Parathyroid adenoma (tissue), 2 donors: ENCODE data around the gene LPP.

Source experiments
- H2AFZ ChIP-seq: fragments of 300-600 bp; sonication (generic); one replicate; pipeline ENCODE4 v1.7.0; 2017; ENCODE audit warnings: antibody characterized with exemption, mild to moderate bottlenecking
- H3K27ac ChIP-seq: fragments of 300-600 bp; sonication (generic); one replicate; pipeline ENCODE4 v1.7.0; 2017
- H3K27me3 ChIP-seq: fragments of 300-600 bp; sonication (generic); one replicate; pipeline ENCODE4 v1.7.0; 2017; ENCODE audit warnings: low read length; ENCODE audit not compliant: control insufficient read depth, insufficient read depth
- H3K36me3 ChIP-seq: fragments of 300-600 bp; sonication (generic); one replicate; pipeline ENCODE4 v1.7.0; 2017; ENCODE audit warnings: low read length; ENCODE audit not compliant: control insufficient read depth, insufficient read depth
- H3K4me1 ChIP-seq: fragments of 300-600 bp; sonication (generic); one replicate; pipeline ENCODE4 v1.7.0; 2017; ENCODE audit warnings: control low read depth
- H3K4me2 ChIP-seq: fragments of 300-600 bp; sonication (generic); one replicate; pipeline ENCODE4 v1.7.0; 2017; ENCODE audit warnings: low read length
- H3K4me3 ChIP-seq: fragments of 300-600 bp; sonication (generic); one replicate; pipeline ENCODE4 v1.7.0; 2017; ENCODE audit warnings: low read depth, low read length
- H3K79me2 ChIP-seq: fragments of 300-600 bp; sonication (generic); one replicate; pipeline ENCODE4 v1.7.0; 2017; ENCODE audit warnings: control low read depth
- H3K9ac ChIP-seq: fragments of 300-600 bp; sonication (generic); one replicate; pipeline ENCODE4 v1.7.0; 2017; ENCODE audit warnings: mild to moderate bottlenecking
- H3K9me3 ChIP-seq: fragments of 300-600 bp; sonication (generic); one replicate; pipeline ENCODE4 v1.7.0; 2017; ENCODE audit warnings: low read length; ENCODE audit not compliant: control insufficient read depth
- TF ChIP-seq, protein P1 (sequence below): fragments of 300-600 bp; sonication (generic); IDR thresholded peaks from one replicate; pipeline ENCODE4 v1.7.0; 2017; ENCODE audit warnings: antibody characterized with exemption, mild to moderate bottlenecking
- donor health status: primary hyperparathyroidism.

Gene LPP

DNA sequence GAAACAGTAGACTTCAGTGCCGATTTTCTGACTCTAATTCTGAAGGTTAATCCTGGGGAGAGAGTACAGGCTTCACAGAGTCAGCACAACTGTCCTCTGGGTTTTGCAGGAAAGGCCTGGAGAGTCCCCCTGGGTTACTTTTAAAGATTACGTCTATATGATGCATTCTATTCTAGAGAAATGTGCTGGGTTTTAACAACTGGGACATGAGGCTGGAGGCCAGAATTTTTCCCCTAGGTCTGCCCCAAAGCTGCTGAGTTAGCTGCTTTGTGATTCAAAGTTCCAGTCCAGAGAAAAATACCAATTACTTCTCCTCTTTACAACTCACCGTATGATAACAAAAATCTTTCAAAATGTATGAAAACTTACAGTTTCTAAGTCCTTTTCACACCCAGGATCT, 777.1 kb downstream of the LPP start:
- Histone ChIP-seq H3K9me3 (no peaks in the 10 kb centered on the region), H3K9ac (no peak overlapping the region), H3K4me3 (no peak overlapping the region), H3K4me1 (peaks cover 10% of the 10 kb centered on the region), H2AFZ (peak overlapping the region; percentile 61), H3K27ac (no peak overlapping the region), H3K79me2 (no peaks in the 10 kb centered on the region), H3K4me2 (no peak overlapping the region), H3K36me3 (no peaks in the 10 kb centered on the region), H3K27me3 (no peaks in the 10 kb centered on the region)
- TF ChIP-seq, protein P1, sequence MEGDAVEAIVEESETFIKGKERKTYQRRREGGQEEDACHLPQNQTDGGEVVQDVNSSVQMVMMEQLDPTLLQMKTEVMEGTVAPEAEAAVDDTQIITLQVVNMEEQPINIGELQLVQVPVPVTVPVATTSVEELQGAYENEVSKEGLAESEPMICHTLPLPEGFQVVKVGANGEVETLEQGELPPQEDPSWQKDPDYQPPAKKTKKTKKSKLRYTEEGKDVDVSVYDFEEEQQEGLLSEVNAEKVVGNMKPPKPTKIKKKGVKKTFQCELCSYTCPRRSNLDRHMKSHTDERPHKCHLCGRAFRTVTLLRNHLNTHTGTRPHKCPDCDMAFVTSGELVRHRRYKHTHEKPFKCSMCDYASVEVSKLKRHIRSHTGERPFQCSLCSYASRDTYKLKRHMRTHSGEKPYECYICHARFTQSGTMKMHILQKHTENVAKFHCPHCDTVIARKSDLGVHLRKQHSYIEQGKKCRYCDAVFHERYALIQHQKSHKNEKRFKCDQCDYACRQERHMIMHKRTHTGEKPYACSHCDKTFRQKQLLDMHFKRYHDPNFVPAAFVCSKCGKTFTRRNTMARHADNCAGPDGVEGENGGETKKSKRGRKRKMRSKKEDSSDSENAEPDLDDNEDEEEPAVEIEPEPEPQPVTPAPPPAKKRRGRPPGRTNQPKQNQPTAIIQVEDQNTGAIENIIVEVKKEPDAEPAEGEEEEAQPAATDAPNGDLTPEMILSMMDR = no peak

DNA sequence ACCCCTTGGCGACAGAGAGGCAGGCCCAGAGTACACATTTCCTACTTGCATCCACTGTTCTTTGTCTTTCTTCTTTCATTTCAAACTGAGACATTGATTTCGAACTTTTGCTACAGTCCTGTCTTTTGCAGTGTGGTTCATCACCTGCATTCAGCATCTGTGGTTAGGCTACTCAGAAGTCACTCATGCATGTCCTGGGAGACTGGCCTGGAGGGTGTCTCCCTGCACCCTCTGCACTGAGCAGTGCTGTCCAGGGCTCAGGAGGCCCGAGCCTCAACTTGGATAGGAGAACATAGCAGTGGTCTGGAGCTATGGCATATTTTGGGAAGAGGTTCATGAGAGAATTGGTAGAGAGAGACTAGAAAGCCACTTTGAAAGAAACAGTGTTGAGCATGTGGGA, 777.6 kb downstream of the LPP start:
- H3K79me2 ChIP-seq = no peaks in the 10 kb centered on the region
- no peak overlapping the region for H3K4me2 ChIP-seq
- peak overlapping the region; percentile 61 for H2AFZ ChIP-seq
- H3K27me3 ChIP-seq = no peaks in the 10 kb centered on the region
- TF ChIP-seq, protein P1 = no peak
- H3K9ac ChIP-seq = no peak overlapping the region
- H3K4me3 ChIP-seq = no peak overlapping the region
- H3K4me1 ChIP-seq = peaks cover 10% of the 10 kb centered on the region
- no peaks in the 10 kb centered on the region for H3K36me3 ChIP-seq
- H3K27ac ChIP-seq = no peak overlapping the region
- H3K9me3 ChIP-seq = no peaks in the 10 kb centered on the region

DNA sequence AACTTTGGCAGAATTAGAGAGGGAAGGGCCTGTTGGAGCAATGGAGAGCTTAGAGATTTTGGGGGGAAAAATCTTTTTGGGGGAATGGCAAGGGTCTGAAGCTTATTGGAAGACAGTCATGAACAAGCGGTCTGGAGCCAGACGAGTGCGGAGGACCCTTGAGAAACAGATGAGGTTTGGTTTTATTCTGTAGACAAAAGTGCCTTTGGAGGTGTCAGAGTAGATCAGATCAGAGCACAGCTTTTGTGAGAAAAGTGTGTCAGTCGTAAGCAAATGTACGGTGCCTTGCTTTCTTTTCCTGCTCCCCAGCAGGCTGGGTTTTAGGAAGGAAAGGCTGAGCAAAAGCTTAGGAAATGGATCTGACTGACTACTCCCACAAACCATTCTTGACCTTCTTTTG, 781.0 kb downstream of the LPP start:
- TF ChIP-seq, protein P1 = no peak
- Histone ChIP-seq H3K27me3 (no peaks in the 10 kb centered on the region), H3K4me1 (peaks cover 10% of the 10 kb centered on the region), H3K27ac (no peak overlapping the region), H3K9me3 (no peaks in the 10 kb centered on the region), H3K9ac (no peak overlapping the region), H3K4me2 (no peak overlapping the region), H3K79me2 (no peaks in the 10 kb centered on the region), H3K36me3 (no peaks in the 10 kb centered on the region), H3K4me3 (no peak overlapping the region), H2AFZ (no peak overlapping the region)

DNA sequence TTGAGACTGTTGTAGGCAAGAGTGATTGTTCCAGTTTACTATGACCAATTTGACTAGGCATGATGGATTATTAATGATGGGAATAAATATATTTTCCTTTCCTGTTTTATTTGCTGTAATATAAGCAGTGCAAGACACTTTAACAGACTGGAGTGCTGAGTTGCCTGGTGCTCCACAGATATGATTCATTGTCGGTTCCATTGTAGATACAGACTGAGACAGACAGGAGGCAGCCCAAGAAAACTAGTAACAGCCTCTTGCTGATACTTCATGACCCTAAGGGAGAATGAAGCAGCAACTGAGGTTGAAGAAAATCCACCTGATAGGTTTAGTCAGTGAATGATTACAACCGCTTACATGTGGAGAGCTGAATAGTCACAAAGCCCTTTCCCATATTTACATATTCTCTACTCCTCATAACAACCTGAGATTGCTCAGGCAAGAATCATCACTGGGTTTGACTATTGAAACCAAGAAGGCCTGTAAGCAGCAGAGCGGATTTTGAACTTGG, 782.7 kb downstream of the LPP start:
- Histone ChIP-seq H3K27me3 (no peaks in the 10 kb centered on the region), H3K9ac (no peak overlapping the region), H3K4me2 (no peak overlapping the region), H3K4me3 (no peak overlapping the region), H2AFZ (no peak overlapping the region), H3K9me3 (no peaks in the 10 kb centered on the region), H3K27ac (no peak overlapping the region), H3K36me3 (no peaks in the 10 kb centered on the region), H3K4me1 (peaks cover under 1% of the 10 kb centered on the region), H3K79me2 (no peaks in the 10 kb centered on the region)
- TF ChIP-seq, protein P1 = no peak

DNA sequence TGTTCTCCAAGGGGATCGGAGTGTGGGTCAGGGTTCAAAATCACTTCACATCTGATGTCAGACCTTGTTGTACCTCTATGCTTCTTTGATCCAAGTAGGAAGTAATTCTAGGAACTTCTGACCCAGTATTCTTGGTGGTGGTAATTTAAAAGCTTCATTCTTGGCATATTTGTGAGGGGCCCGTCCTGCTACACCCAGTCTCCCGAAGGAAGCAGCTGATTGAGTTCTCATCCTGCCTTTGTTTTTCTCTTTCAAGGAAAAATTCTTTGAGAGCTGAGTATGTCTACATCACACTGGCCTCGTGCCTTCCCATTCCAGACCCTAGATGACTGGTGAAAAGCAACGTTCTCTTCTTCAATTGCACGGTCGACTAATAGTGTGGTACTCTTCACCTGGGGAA, 783.4 kb downstream of the LPP start:
- H3K79me2 ChIP-seq = no peaks in the 10 kb centered on the region
- no peak overlapping the region for H2AFZ ChIP-seq
- H3K9ac ChIP-seq = no peak overlapping the region
- no peaks in the 10 kb centered on the region for H3K27me3 ChIP-seq
- no peak overlapping the region for H3K4me2 ChIP-seq
- TF ChIP-seq, protein P1 = no peak
- H3K9me3 ChIP-seq = no peaks in the 10 kb centered on the region
- no peaks in the 10 kb centered on the region for H3K36me3 ChIP-seq
- H3K4me3 ChIP-seq = no peak overlapping the region
- no peaks in the 10 kb centered on the region for H3K4me1 ChIP-seq
- H3K27ac ChIP-seq = no peak overlapping the region
